NB4 (cell line): ENCODE results near the gene CAB39L.

Experiments used
- CTCF ChIP-seq: IDR thresholded peaks from one replicate; pipeline ENCODE4 v1.5.1; 2012; ENCODE audit warnings: low read depth, low read length
- MAX ChIP-seq: IDR thresholded peaks from 2 replicates; pipeline ENCODE4 v1.6.1; 2011; ENCODE audit warnings: low read depth, low read length
- MYC ChIP-seq: IDR thresholded peaks from 2 replicates; pipeline ENCODE4 v1.6.1; 2011; ENCODE audit warnings: low read depth, low read length
- POLR2A ChIP-seq: IDR thresholded peaks from 2 replicates; pipeline ENCODE4 v1.6.1; 2011; ENCODE audit warnings: mild to moderate bottlenecking; ENCODE audit not compliant: insufficient read length; ENCODE audit errors: extremely low read depth

- TF ChIP-seq CTCF (no peak), POLR2A (no peak), MAX (no peak), MYC (no peak)
These were observed 146.5 kb downstream of the CAB39L start for GRCh38 chr13:49297338-49297737.
